ENCODE results near the gene GRM2.

DNA sequence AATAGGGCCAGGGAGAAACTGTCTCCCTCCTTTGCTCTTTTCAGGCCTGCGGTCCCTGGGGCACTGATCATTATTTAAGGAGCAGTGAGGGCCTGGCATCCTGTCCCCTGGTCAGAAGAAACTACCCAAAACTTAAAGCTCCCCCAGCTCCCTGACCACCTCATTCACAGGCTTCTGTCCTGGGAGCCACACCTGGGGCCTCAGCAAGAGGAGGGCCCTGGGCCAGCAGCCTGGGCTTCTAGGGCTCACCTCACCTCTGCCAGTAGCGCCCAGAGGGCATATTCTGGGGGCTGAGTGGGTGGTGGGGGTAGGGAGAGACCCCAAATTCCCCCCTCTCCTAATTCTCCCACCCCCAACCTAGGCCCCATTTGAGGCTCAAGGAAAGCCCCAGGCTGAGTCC lies 4.7 kb upstream of the GRM2 start:
- TF ChIP-seq, protein P1, sequence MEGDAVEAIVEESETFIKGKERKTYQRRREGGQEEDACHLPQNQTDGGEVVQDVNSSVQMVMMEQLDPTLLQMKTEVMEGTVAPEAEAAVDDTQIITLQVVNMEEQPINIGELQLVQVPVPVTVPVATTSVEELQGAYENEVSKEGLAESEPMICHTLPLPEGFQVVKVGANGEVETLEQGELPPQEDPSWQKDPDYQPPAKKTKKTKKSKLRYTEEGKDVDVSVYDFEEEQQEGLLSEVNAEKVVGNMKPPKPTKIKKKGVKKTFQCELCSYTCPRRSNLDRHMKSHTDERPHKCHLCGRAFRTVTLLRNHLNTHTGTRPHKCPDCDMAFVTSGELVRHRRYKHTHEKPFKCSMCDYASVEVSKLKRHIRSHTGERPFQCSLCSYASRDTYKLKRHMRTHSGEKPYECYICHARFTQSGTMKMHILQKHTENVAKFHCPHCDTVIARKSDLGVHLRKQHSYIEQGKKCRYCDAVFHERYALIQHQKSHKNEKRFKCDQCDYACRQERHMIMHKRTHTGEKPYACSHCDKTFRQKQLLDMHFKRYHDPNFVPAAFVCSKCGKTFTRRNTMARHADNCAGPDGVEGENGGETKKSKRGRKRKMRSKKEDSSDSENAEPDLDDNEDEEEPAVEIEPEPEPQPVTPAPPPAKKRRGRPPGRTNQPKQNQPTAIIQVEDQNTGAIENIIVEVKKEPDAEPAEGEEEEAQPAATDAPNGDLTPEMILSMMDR (IDR thresholded peaks at IDR 0.05) = no peak
- TF ChIP-seq POLR2A (IDR thresholded peaks at IDR 0.05) = no peak

All from transverse colon (tissue), 3 donors.